GM12878 (cell line): ENCODE measurements around the gene CTNNA2.

ENCODE experiments used
- BHLHE40 ChIP-seq, 2 experiments: fragments of 450-650 bp in 1 of 2; IDR thresholded peaks; 2 replicates each; pipeline ENCODE4 v1.6.1; 2011 to 2017; ENCODE audit warnings: low read depth in 2 of 2, borderline replicate concordance in 1 of 2, improper control_type of control experiment in 1 of 2, low read length in 1 of 2, mild to moderate bottlenecking in 1 of 2
- CREM ChIP-seq: IDR thresholded peaks from 2 replicates; pipeline ENCODE4 v1.6.1; 2014; ENCODE audit warnings: antibody characterized with exemption, low read depth
- JUNB ChIP-seq: IDR thresholded peaks from 2 replicates; pipeline ENCODE4 v1.6.1; 2016; ENCODE audit warnings: antibody characterized with exemption, mild to moderate bottlenecking
- NR2C1 ChIP-seq: fragments of 450-650 bp; IDR thresholded peaks from 2 replicates; pipeline ENCODE4 v1.6.1; 2017; ENCODE audit warnings: antibody characterized with exemption, mild to moderate bottlenecking, moderate library complexity
- POU2F2 ChIP-seq: IDR thresholded peaks from 3 replicates; pipeline ENCODE4 v1.6.1; 2011; ENCODE audit warnings: low read depth, mild to moderate bottlenecking, low read length, borderline replicate concordance
- SIN3A ChIP-seq: IDR thresholded peaks from 2 replicates; pipeline ENCODE4 v1.6.1; 2012; ENCODE audit warnings: low read depth, low read length, improper control_type of control experiment
- ZNF274 ChIP-seq: IDR thresholded peaks from one replicate; pipeline ENCODE4 v1.8.0; 2011; ENCODE audit not compliant: insufficient read length, insufficient read depth
- TF ChIP-seq, protein P1 (sequence below), 3 experiments: IDR thresholded peaks in 2 of 3; conservative IDR thresholded peaks in 1 of 3; 2 replicates each; pipeline ENCODE4 v1.5.1; 2011; ENCODE audit warnings: low read depth in 3 of 3, low read length in 3 of 3, mild to moderate bottlenecking in 3 of 3, control low read depth in 2 of 3, moderate library complexity in 2 of 3, inconsistent platforms in 1 of 3, mixed read lengths in 1 of 3; ENCODE audit not compliant: control insufficient read depth in 2 of 3, insufficient read depth in 1 of 3; ENCODE audit errors: extremely low read depth in 1 of 3
- TF ChIP-seq, protein P2 (sequence below): fragments of 450-650 bp; IDR thresholded peaks from 2 replicates; pipeline ENCODE4 v1.6.1; 2016; ENCODE audit warnings: mild to moderate bottlenecking

DNA sequence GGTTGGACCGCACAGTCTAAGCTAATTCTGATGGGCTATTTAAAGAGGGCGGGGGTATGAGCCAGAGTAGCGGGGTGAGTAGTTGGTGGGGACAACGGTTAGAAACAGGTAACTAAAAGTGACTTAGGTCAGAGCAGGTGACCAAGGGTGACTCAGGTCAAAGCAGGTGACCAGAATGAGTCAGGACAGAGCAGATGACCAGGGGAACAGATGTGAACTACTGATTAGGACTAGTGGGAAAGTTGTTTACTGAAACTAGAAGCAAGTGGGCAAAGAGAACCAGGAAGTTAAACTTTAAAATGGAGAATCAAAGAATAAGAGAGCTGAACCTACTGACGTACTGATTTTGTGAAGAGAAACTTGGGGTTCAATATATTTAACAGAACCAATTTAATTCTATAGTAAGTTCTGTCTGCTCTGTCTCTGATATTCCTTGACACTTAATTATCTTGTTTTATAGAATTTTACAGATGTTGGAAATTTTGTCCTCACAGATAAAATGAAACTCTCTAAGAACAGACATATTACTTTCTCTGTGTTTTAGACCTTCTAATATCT lies 799.5 kb downstream of the CTNNA2 start:
- TF ChIP-seq NR2C1 (no peak), CREM (no peak), JUNB (no peak), ZNF274 (no peak), POU2F2 (no peak), SIN3A (no peak), BHLHE40 (IDR thresholded peaks at IDR 0.05; ENCODE audit: borderline replicate concordance in 1 of 2, low read depth in 2 of 2, low read length in 1 of 2) (no peak)
- TF ChIP-seq, protein P1, sequence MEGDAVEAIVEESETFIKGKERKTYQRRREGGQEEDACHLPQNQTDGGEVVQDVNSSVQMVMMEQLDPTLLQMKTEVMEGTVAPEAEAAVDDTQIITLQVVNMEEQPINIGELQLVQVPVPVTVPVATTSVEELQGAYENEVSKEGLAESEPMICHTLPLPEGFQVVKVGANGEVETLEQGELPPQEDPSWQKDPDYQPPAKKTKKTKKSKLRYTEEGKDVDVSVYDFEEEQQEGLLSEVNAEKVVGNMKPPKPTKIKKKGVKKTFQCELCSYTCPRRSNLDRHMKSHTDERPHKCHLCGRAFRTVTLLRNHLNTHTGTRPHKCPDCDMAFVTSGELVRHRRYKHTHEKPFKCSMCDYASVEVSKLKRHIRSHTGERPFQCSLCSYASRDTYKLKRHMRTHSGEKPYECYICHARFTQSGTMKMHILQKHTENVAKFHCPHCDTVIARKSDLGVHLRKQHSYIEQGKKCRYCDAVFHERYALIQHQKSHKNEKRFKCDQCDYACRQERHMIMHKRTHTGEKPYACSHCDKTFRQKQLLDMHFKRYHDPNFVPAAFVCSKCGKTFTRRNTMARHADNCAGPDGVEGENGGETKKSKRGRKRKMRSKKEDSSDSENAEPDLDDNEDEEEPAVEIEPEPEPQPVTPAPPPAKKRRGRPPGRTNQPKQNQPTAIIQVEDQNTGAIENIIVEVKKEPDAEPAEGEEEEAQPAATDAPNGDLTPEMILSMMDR (IDR thresholded peaks at IDR 0.05 in 2 of 3, conservative IDR thresholded peaks at IDR 0.05 in 1 of 3; ENCODE audit: control insufficient read depth in 2 of 3, extremely low read depth in 1 of 3, insufficient read depth in 1 of 3, low read depth in 3 of 3, low read length in 3 of 3), result no peak
- TF ChIP-seq, protein P2, sequence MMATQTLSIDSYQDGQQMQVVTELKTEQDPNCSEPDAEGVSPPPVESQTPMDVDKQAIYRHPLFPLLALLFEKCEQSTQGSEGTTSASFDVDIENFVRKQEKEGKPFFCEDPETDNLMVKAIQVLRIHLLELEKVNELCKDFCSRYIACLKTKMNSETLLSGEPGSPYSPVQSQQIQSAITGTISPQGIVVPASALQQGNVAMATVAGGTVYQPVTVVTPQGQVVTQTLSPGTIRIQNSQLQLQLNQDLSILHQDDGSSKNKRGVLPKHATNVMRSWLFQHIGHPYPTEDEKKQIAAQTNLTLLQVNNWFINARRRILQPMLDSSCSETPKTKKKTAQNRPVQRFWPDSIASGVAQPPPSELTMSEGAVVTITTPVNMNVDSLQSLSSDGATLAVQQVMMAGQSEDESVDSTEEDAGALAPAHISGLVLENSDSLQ, result no peak
